CD4-positive, CD25-positive, alpha-beta regulatory T cell (primary cell): ENCODE measurements around the gene TM9SF3. TPM values are rescaled to one million over a fixed set of nuclear protein-coding genes. Genes with fewer than 3 reads are reported as not detected.
A peak's percentile ranks its signal among the peaks of the same experiment; 100 is the strongest.

Experiments used
- ATAC-seq, 2 donors: fragments of 150-1000 bp; cut with Tn5 transposase; one replicate each; pipeline ENCODE4 v1.10.0; 2021; ENCODE audit warnings: low read depth in 2 of 2, moderate number of reproducible peaks in 2 of 2, moderate library complexity in 1 of 2
- DNase-seq, 3 donors: peaks; one replicate each; pipeline versions ENCODE4 v3.0.0 to v3.0.0-alpha.2; 2012 to 2022; ENCODE audit warnings: mixed read lengths in 1 of 3
- H3K27ac ChIP-seq: one replicate; pipeline ENCODE4 v1.7.0; 2013; ENCODE audit warnings: mild to moderate bottlenecking, low read length; ENCODE audit not compliant: insufficient read depth, poor library complexity, severe bottlenecking
- H3K27me3 ChIP-seq: one replicate; pipeline ENCODE4 v1.7.0; 2013; ENCODE audit warnings: low read length; ENCODE audit not compliant: control insufficient read depth, insufficient read depth
- H3K36me3 ChIP-seq: one replicate; pipeline ENCODE4 v1.7.0; 2013; ENCODE audit warnings: mild to moderate bottlenecking, low read length, moderate library complexity; ENCODE audit not compliant: control insufficient read depth, insufficient read depth
- H3K4me1 ChIP-seq: 2 replicates; pipeline ENCODE4 v1.7.0; 2013; ENCODE audit warnings: mild to moderate bottlenecking, low read length; ENCODE audit not compliant: insufficient read depth, control insufficient read depth, poor library complexity, severe bottlenecking
- H3K4me3 ChIP-seq: one replicate; pipeline ENCODE4 v1.7.0; 2013; ENCODE audit warnings: low read depth, mild to moderate bottlenecking, low read length, moderate library complexity
- H3K9me3 ChIP-seq, 2 experiments: 1 replicate in 1 of 2; 2 replicates in 1 of 2; pipeline ENCODE4 v1.7.0; 2013; ENCODE audit warnings: low read length in 2 of 2, mild to moderate bottlenecking in 1 of 2, moderate library complexity in 1 of 2; ENCODE audit not compliant: control insufficient read depth in 2 of 2
- H3K27ac Mint-ChIP-seq, 3 donors: one replicate each; pipeline ENCODE4 v1.8.0; 2020 to 2022; ENCODE audit warnings: mild to moderate bottlenecking in 3 of 3, mixed read lengths in 3 of 3, moderate library complexity in 2 of 3
- H3K27me3 Mint-ChIP-seq: one replicate; pipeline ENCODE4 v1.8.0; 2022; ENCODE audit warnings: mild to moderate bottlenecking, mixed read lengths
- H3K36me3 Mint-ChIP-seq: one replicate; pipeline ENCODE4 v1.8.0; 2020; ENCODE audit warnings: mixed read lengths
- H3K4me1 Mint-ChIP-seq, 4 donors: one replicate each; pipeline ENCODE4 v1.8.0; 2020 to 2022; ENCODE audit warnings: mixed read lengths in 4 of 4, mild to moderate bottlenecking in 1 of 4
- H3K4me3 Mint-ChIP-seq, 4 donors: one replicate each; pipeline ENCODE4 v1.8.0; 2020 to 2022; ENCODE audit warnings: mild to moderate bottlenecking in 4 of 4, mixed read lengths in 4 of 4, moderate library complexity in 3 of 4
- H3K9me3 Mint-ChIP-seq, 7 donors: one replicate each; pipeline ENCODE4 v1.8.0; 2020 to 2022; ENCODE audit warnings: mixed read lengths in 7 of 7, mild to moderate bottlenecking in 3 of 7, moderate library complexity in 2 of 7
- polyA plus RNA-seq, 4 donors: library from polyadenylated mRNA; unstranded; fragments of 300-500 nt; fragmentation: Illumina TruSeq; gene quantifications; one replicate each; pipeline ENCODE4 v1.2.3, GENCODE V29; 2021
- total RNA-seq: library from RNA; stranded (reverse); gene quantifications from one replicate; pipeline ENCODE4 v1.2.3, GENCODE V29; 2022

The TM9SF3 gene
- total RNA-seq (82.8 TPM), polyA plus RNA-seq (10 to 100 TPM; 59.9 to 71.0 (median 69.3) TPM)

DNA sequence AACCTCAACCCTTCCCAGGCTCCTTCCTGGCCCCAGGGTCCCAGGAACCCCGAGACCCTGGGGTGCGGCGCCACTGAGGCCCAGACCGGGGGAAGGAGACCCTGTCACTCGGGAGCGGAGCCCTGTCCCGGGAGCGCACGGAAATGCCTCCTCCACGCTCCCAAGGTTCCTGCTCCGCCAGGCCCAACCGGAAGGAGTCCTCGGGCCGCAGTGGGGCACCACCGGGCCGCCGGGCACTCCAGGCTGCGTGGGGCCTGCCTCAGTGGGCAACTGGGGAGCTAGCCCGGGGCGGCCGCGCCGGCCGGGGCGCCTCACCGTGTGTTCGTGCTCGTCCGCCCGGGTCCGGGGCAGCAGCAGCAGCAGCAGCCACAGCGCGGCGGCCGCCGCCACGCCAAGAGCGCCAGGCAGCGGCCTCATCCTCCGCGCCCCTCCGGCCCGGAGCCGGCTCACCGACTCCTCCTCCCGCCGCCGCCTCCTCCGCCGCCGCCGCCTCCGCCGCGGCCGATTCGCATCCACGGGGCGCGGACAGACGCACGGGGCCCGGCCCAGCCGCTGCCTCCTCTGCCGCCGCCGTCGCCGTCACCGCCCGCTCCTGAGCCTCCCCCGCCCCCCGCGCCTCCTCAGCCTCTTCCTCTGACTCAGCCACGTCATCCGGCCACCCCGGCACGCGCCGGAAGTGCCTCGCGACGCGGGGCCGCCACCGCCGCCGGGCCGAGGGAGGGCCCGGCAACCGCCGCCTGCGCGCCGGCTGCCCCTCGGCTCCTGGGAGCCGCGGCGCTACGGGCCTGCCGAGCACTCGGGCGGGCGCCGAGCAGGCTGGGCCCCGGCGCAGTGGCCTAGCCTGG is at the start of gene TM9SF3:
TM9SF3 (minus strand) TSS at position 594 of the 845 bp plus-strand sequence; CDS start at position 417, 177 bp downstream.
- H3K27ac ChIP-seq = peak within 1 kb of the TSS; percentile 97
- H3K4me3 ChIP-seq = peak within 1 kb of the TSS; percentile 95

DNA sequence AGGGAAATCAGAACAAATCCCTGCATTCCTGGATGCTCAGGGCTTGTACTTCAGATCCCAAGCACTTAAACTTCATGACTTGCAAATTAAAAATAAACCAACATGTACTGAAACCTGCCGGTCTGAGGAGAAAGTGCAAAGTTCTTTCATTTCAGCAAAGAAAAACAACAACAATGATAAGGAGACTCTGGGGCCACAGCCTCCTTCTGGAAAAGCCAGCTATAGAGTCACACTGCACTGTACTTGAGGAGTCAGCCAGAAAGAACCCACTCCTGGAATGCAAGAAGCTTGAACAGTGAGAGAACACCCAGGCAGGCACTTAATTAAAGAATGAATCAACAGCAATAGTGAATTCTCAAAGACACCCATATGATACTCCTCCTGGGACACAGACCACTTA is 49.7 kb upstream of the TM9SF3 start:
- no peaks in the 10 kb centered on the region for H3K27me3 ChIP-seq
- Mint-ChIP-seq H3K27ac (no peak overlapping the region), H3K27me3 (no peaks in the 10 kb centered on the region), H3K4me1 (peaks cover 0 to 7% (median 3%) of the 10 kb centered on the region in 4 donors), H3K4me3 (no peak overlapping the region), H3K36me3 (no peaks in the 10 kb centered on the region), H3K9me3 (no peaks in the 10 kb centered on the region)
- ATAC-seq (no peak), DNase-seq (no peak)
- H3K36me3 ChIP-seq = no peaks in the 10 kb centered on the region
- no peak overlapping the region for H3K4me3 ChIP-seq
- H3K4me1 ChIP-seq = no peaks in the 10 kb centered on the region
- no peaks in the 10 kb centered on the region for H3K9me3 ChIP-seq
- H3K27ac ChIP-seq = no peak overlapping the region

More for the DNA sequence above, at the start of gene TM9SF3:
- peak; percentile 89 to 93 (median 91) for DNase-seq
- Histone ChIP-seq H3K36me3 (no peaks in the 10 kb centered on the region), H3K4me1 (peaks cover 49% of the 10 kb centered on the region), H3K27me3 (no peaks in the 10 kb centered on the region), H3K9me3 (no peaks in the 10 kb centered on the region)
- Mint-ChIP-seq H3K27me3 (no peaks in the 10 kb centered on the region), H3K27ac (peak within 1 kb of the TSS; percentile 95 to 98 (median 95)), H3K36me3 (peaks cover 7% of the 10 kb centered on the region), H3K9me3 (no peaks in the 10 kb centered on the region), H3K4me3 (peak within 1 kb of the TSS; percentile 92 to 98 (median 97)), H3K4me1 (peaks cover 12 to 45% (median 32%) of the 10 kb centered on the region in 4 donors)
- ATAC-seq = peak; percentile 87 to 89

DNA sequence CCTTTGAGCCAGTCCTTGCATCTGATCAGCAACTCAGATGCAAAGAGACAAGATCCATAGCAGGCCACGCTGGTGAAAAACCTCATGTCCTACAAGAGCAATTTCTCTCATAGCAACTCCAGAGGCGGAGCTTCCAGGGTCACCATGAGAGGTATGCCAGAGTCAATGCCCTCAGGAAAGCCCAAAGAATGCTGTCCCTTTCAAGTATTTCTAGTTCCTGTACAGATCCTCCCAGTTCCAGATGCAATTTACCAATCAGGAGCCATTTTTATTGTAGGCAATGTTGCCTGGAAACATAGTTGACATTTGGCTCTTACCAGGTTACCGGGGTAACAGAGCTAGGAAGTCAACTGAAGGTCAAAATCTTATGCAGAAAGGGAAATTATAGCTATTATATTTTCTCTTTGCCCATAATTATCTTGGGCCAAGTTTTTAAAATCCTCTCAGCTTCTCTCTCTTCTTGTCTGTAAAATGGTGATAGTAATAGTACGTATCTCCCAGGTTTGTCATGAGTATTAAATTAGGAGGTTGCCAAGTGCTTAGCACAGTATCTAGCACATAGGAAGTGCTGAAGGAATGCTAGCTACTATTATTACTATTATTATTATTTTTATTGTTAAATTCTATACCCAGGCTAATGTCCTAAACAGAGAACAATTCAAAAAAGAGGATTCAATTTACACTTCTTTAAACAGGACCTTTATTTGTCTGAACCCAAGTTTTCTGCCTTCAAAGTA is 46.3 kb upstream of the TM9SF3 start:
- H3K9me3 ChIP-seq = no peaks in the 10 kb centered on the region
- no peaks in the 10 kb centered on the region for H3K36me3 Mint-ChIP-seq
- no peak for ATAC-seq
- H3K36me3 ChIP-seq = no peaks in the 10 kb centered on the region
- H3K4me1 ChIP-seq = no peaks in the 10 kb centered on the region
- no peaks in the 10 kb centered on the region for H3K9me3 Mint-ChIP-seq
- no peak for DNase-seq
- no peak overlapping the region for H3K27ac Mint-ChIP-seq
- no peak overlapping the region for H3K4me3 ChIP-seq
- peaks cover 0 to 2% (median 0%) of the 10 kb centered on the region in 4 donors for H3K4me1 Mint-ChIP-seq
- no peak overlapping the region for H3K4me3 Mint-ChIP-seq
- H3K27me3 Mint-ChIP-seq = no peaks in the 10 kb centered on the region
- H3K27ac ChIP-seq = no peak overlapping the region
- H3K27me3 ChIP-seq = no peaks in the 10 kb centered on the region

DNA sequence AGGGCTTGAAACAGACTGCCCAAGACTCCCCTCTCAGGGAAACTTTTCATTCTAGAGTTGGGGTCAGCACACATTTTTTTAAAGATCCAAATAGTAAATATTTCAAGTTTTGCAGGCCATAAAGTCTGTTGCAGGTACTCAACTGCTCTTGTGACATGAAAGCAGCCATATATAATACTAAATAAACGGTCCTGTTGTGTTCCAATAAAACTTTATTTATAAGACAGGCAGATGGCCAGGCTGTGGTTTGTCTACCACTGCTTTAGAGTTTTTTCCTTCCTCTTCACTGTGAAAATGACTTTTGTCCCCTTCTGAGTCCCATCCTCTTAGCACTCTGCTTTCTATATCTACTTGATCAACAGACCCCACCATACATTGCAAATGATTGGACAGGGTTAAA is 40.5 kb upstream of the TM9SF3 start:
- no peak overlapping the region for H3K27ac ChIP-seq
- DNase-seq (no peak), ATAC-seq (no peak)
- Mint-ChIP-seq H3K27me3 (peaks cover 4% of the 10 kb centered on the region), H3K27ac (no peak overlapping the region), H3K4me1 (no peaks in the 10 kb centered on the region), H3K9me3 (peaks cover 0 to 3% (median 0%) of the 10 kb centered on the region in 7 donors), H3K36me3 (peaks cover 6% of the 10 kb centered on the region), H3K4me3 (no peak overlapping the region)
- H3K27me3 ChIP-seq = no peaks in the 10 kb centered on the region
- no peak overlapping the region for H3K4me3 ChIP-seq
- no peaks in the 10 kb centered on the region for H3K36me3 ChIP-seq
- no peaks in the 10 kb centered on the region for H3K9me3 ChIP-seq
- no peaks in the 10 kb centered on the region for H3K4me1 ChIP-seq

DNA sequence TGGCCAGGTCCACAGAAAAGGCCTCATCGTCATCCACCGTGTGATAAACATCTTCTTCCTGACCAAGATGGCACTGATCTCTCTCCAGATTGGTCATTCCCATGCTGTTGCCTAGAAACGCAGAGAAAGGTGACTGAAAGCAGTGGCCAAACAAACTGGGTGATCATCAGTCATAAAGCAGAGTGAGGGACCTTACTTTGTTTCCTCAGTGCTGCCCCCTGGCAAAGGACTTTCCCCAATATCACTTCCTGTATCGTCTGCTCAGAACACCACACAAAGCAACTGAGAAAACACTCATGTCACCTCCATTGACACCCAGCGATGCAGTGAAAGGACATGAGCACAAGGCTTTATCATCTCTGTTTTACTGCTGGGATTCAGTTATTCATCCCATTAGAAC is 40.0 kb upstream of the TM9SF3 start:
- Histone ChIP-seq H3K36me3 (no peaks in the 10 kb centered on the region), H3K9me3 (no peaks in the 10 kb centered on the region), H3K4me3 (no peak overlapping the region), H3K27ac (no peak overlapping the region), H3K4me1 (no peaks in the 10 kb centered on the region), H3K27me3 (no peaks in the 10 kb centered on the region)
- no peak overlapping the region for H3K4me3 Mint-ChIP-seq
- peaks cover 0 to 3% (median 0%) of the 10 kb centered on the region in 7 donors for H3K9me3 Mint-ChIP-seq
- ATAC-seq (no peak), DNase-seq (peak in 1 of 3 donors; percentile 37)
- H3K27me3 Mint-ChIP-seq = peaks cover 4% of the 10 kb centered on the region
- H3K36me3 Mint-ChIP-seq = peaks cover 6% of the 10 kb centered on the region
- no peak overlapping the region for H3K27ac Mint-ChIP-seq
- H3K4me1 Mint-ChIP-seq = no peaks in the 10 kb centered on the region

DNA sequence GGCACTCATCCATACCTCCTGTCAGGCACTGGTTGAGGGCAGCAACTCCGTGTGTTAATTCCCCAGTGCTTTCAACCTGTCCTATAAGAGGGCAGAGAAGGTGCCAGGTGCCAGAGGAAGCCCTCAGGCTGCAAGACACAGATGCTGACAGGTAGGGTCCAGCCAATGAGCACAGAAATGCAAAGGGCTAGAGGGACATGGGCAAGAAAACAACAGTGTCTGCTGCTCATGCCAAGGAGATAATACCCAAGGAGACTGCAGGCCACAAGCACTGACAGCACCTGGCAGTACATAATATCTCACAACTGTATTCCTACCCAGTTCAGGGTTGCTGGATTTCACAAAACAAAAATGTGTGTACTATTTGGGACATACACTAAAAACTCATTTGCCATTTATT is 38.4 kb upstream of the TM9SF3 start:
- ATAC-seq (no peak), DNase-seq (no peak)
- H3K9me3 ChIP-seq = no peaks in the 10 kb centered on the region
- H3K36me3 ChIP-seq = no peaks in the 10 kb centered on the region
- H3K27ac ChIP-seq = no peak overlapping the region
- no peaks in the 10 kb centered on the region for H3K27me3 ChIP-seq
- peaks cover 6% of the 10 kb centered on the region for H3K36me3 Mint-ChIP-seq
- no peak overlapping the region for H3K4me3 ChIP-seq
- no peak overlapping the region for H3K27ac Mint-ChIP-seq
- H3K27me3 Mint-ChIP-seq = peaks cover 4% of the 10 kb centered on the region
- H3K9me3 Mint-ChIP-seq = peaks cover 0 to 3% (median 0%) of the 10 kb centered on the region in 7 donors
- no peaks in the 10 kb centered on the region for H3K4me1 ChIP-seq
- no peaks in the 10 kb centered on the region for H3K4me1 Mint-ChIP-seq
- no peak overlapping the region for H3K4me3 Mint-ChIP-seq

DNA sequence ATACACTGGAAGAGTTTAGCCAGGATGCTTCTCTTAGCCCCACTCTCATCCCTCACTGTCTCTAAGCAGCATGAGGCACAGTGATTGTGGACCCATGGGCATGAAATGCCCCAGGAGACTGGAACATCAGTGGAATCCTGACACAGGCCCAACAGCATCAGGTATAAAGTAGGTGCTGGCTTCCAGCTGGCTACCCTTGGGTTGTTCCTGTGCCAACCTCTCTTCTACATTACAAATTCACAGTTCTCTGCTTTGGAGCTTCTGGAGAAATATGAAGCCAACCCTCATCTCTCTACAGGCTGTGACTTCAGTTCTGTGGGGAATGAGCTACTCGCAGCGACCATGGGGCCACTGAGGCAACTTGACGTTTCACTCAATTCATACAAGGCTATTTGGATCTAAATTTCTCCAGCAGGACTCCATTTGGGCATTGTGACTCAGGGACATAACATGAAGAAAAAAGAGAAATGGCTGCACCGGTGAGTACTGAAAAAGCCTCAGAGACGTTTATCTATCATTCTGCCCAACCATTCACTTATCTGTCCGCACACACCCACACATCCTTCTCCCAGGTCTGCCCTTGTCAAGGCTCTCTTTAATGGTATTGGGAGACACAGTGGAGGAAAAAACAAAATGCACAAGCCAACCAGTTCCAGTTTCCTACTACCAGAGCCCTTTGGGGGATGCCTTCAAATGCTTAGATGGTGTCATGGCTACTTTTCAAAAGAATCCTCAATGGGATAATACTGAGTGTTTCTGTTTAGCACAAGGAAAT is 35.4 kb upstream of the TM9SF3 start:
- Mint-ChIP-seq H3K27ac (no peak overlapping the region), H3K36me3 (peaks cover under 1% of the 10 kb centered on the region), H3K9me3 (peaks cover 0 to 3% (median 0%) of the 10 kb centered on the region in 7 donors), H3K4me1 (no peaks in the 10 kb centered on the region), H3K27me3 (no peaks in the 10 kb centered on the region), H3K4me3 (no peak overlapping the region)
- Histone ChIP-seq H3K36me3 (no peaks in the 10 kb centered on the region), H3K4me3 (no peak overlapping the region), H3K9me3 (no peaks in the 10 kb centered on the region), H3K27me3 (no peaks in the 10 kb centered on the region), H3K4me1 (no peaks in the 10 kb centered on the region), H3K27ac (no peak overlapping the region)
- no peak for DNase-seq
- no peak for ATAC-seq
